Activated naive CD8-positive, alpha-beta T cell treated with anti-CD3 and anti-CD28 coated beads for 36 hours (primary cell): ENCODE measurements around the gene TMEM144. TPM values are rescaled to one million over a fixed set of nuclear protein-coding genes. Genes with fewer than 3 reads are reported as not detected.
"Not testable (repeated sequence)": the region's sequence is repeated elsewhere in the genome, so short reads cannot be mapped to it uniquely, and the experiment has no call there.

Experiments used
- DNase-seq: peaks from one replicate; pipeline ENCODE4 v3.0.0; 2021
- H3K27ac Mint-ChIP-seq: one replicate; pipeline ENCODE4 v1.8.0; 2022; ENCODE audit warnings: mild to moderate bottlenecking, moderate library complexity, mixed read lengths
- H3K27me3 Mint-ChIP-seq: one replicate; pipeline ENCODE4 v1.8.0; 2022; ENCODE audit warnings: mild to moderate bottlenecking, mixed read lengths
- H3K36me3 Mint-ChIP-seq: one replicate; pipeline ENCODE4 v1.8.0; 2021; ENCODE audit warnings: mild to moderate bottlenecking, mixed read lengths
- H3K4me1 Mint-ChIP-seq: one replicate; pipeline ENCODE4 v1.8.0; 2021; ENCODE audit warnings: mixed read lengths
- H3K4me3 Mint-ChIP-seq: one replicate; pipeline ENCODE4 v1.8.0; 2022; ENCODE audit warnings: mild to moderate bottlenecking, moderate library complexity, mixed read lengths
- H3K9me3 Mint-ChIP-seq: one replicate; pipeline ENCODE4 v1.8.0; 2022; ENCODE audit warnings: mixed read lengths
- total RNA-seq, 2 experiments: library from RNA; stranded (reverse); gene quantifications; one replicate each; pipeline ENCODE4 v1.2.3, GENCODE V29; 2021

Gene TMEM144
- total RNA-seq, 2 experiments from 2014 or later, result 0.16 to 0.25 TPM

DNA sequence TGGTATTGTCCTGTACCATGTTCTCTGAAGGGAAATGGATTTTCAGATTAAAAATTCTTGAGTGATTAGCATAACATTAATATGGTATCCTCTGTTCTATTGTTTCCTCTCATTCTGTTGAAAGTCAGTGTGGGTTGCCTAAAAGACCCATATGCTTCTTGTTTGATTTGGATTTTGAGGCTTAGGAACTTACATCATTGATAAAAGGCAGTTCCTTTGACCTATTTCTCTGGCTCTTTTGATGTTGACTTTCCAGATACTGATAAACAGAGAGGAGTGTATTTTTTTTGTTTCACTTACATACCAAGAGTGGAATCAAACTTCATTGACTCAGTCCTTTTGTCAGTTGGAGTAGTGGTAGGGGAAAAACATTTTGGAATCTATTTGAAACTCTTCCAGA, 32.8 kb downstream of the TMEM144 start:
- no peak for DNase-seq
- H3K9me3 Mint-ChIP-seq, result no peaks in the 10 kb centered on the region
- no peaks in the 10 kb centered on the region for H3K27me3 Mint-ChIP-seq
- no peaks in the 10 kb centered on the region for H3K4me1 Mint-ChIP-seq
- no peaks in the 10 kb centered on the region for H3K36me3 Mint-ChIP-seq
- H3K27ac Mint-ChIP-seq, result no peak overlapping the region
- no peak overlapping the region for H3K4me3 Mint-ChIP-seq

DNA sequence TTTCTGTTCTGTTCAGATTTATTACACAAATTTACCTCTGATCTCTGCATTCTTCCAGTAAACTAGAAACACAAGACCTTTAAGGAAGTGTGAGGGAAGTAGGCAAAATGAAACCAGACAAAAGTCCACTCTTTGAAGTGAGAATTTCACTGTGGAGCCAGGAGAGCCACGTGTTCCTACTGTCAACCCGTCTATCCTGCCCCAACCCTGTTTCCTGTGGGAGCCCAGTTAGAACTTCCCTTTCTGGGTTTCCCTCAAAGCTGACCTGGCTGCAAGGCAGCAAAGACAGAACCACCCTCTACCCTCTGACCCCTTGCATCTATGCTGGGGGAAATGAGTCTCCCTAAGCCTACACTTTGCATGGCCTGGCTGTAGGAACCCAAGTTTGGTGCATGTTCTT, 40.0 kb downstream of the TMEM144 start:
- H3K27ac Mint-ChIP-seq, result no peak overlapping the region
- no peak for DNase-seq
- H3K9me3 Mint-ChIP-seq, result no peaks in the 10 kb centered on the region
- peaks cover 10% of the 10 kb centered on the region for H3K4me1 Mint-ChIP-seq
- no peaks in the 10 kb centered on the region for H3K36me3 Mint-ChIP-seq
- peaks cover 21% of the 10 kb centered on the region for H3K27me3 Mint-ChIP-seq
- no peak overlapping the region for H3K4me3 Mint-ChIP-seq

DNA sequence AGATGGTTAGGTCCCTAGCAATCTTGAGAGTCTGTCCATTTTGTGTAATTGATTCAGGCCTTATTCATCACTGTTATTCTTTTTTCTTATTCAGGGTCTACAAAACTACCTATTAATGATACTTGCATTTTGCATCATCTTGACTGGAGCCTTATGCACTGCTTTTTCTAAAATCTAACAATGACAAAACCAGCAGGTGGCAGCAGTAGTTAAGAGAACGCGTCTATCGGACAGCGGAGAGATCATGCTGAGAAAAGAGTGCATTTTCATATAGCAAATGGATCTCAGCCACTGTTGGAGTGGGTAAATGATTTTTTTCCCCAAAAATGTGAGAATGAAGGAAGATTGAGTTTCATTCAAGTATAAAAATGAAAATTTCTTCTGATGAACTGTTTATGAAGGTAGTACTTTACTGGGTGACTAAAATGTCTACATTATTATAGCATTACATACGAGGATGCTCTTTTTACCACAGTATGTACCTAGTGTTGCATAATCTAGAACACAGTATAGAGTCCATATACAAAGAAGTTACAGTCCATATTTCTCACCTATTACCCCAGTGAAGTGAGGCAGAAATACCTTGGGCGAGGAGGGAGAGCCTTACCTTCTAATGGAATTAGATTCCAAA, 43.2 kb downstream of the TMEM144 start:
- H3K27me3 Mint-ChIP-seq, result peaks cover 21% of the 10 kb centered on the region
- no peaks in the 10 kb centered on the region for H3K36me3 Mint-ChIP-seq
- no peak overlapping the region for H3K4me3 Mint-ChIP-seq
- H3K4me1 Mint-ChIP-seq, result peaks cover 10% of the 10 kb centered on the region
- no peak overlapping the region for H3K27ac Mint-ChIP-seq
- DNase-seq, result peak; percentile 18
- no peaks in the 10 kb centered on the region for H3K9me3 Mint-ChIP-seq

DNA sequence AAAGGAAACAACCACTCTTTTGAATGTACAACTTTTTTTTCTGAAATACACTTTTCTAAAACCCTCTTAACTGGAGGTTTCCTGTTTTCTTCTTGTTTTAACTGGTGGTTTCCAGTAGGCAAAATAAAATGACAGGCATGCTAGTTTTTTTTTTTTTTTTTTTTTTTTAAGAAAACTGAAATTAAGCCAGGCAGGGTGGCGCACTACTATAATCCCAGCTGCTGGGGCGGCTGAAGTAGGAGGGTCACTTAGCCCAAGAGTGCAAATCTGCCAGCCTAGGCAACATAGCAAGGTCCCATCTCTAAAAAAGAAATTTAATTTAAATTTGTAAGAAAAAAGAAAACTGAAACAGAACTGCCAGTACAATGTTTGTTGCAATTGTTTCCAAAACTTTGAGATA, 44.0 kb downstream of the TMEM144 start:
- no peaks in the 10 kb centered on the region for H3K9me3 Mint-ChIP-seq
- peaks cover 10% of the 10 kb centered on the region for H3K4me1 Mint-ChIP-seq

DNA sequence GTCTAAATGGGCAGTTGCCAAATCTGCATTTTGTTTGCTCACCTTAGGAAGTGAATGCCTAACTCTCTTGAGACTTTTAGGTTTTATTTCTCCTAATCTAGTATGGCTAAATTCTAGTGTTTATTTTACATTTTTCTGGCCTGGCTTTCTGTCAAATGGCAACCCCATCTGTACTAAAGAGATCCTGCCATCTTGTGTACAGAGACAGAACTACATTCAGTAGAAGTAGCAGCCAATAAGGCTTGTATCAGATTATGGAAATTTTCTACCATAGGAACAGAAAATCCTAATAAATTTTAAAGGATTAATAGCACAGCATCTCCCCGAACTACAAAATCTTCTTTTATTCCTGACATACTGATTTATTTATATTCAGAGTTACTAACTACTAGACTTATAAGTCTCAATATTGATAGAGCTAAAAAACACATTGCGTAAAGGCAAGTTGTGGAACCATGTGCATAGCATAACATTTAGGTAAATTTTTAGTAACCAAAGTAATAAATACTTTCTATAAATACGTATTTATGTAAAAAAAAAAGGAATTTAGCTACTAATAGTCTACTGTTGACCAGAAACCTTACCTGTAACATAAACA, 45.5 kb downstream of the TMEM144 start:
- Mint-ChIP-seq H3K4me1 (peaks cover 6% of the 10 kb centered on the region), H3K27me3 (peaks cover 21% of the 10 kb centered on the region), H3K27ac (no peak overlapping the region), H3K9me3 (no peaks in the 10 kb centered on the region), H3K4me3 (no peak overlapping the region), H3K36me3 (no peaks in the 10 kb centered on the region)
- DNase-seq, result no peak

More for the DNA sequence above, 44.0 kb downstream of the TMEM144 start:
- no peak for DNase-seq
- H3K4me3 Mint-ChIP-seq, result no peak overlapping the region
- peaks cover 21% of the 10 kb centered on the region for H3K27me3 Mint-ChIP-seq
- H3K36me3 Mint-ChIP-seq, result no peaks in the 10 kb centered on the region
- H3K27ac Mint-ChIP-seq, result no peak overlapping the region

DNA sequence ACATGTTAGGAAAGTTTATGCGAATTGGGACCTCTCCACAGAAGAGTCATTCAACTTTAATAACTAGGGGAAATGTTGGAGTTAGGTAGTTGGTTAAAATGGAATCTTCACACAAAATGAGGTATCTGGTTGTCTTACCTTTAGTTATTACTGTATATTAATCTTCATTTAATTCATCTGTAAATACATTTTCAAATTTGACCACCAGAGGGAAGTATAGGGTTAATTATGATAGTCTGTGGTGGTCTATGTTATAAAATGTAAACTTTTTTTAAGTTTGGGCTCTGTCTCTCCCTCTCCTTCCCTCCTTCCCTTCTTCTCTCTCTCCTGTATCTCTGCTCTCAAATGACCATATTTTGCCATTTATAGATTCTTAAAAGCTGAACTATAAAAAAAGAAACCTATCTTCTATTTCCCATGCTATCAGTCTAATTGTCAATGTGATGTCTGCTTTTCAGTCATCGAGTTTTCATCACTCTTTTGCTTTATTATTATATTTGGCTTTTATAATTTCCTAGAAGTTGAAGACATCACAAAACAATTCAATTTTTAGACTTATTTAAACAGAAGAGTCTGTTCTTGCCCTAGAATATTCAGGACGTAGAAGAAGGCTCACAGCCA, 49.8 kb downstream of the TMEM144 start:
- H3K27ac Mint-ChIP-seq, result no peak overlapping the region
- DNase-seq, result no peak
- H3K4me1 Mint-ChIP-seq, result no peaks in the 10 kb centered on the region
- no peaks in the 10 kb centered on the region for H3K27me3 Mint-ChIP-seq
- H3K9me3 Mint-ChIP-seq, result no peaks in the 10 kb centered on the region
- no peaks in the 10 kb centered on the region for H3K36me3 Mint-ChIP-seq
- no peak overlapping the region for H3K4me3 Mint-ChIP-seq

DNA sequence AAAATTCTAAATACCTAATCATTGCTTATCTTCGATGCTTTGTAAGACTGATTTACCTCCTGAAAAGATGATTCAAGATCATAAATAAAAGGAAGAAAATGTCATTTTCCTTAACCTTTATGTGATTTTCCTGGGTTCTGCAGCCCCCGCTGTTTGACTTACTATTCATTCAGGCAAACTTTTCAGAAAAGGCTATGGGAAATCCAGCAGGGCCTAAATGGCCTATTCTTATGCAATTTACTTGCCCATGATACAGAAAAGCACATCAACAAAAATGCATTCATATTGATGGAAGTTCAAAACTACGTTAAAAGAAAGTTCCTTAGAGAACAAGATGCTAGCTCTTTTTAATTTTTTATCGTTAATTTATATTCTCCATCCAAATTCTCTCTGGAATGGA, 51.2 kb downstream of the TMEM144 start:
- Mint-ChIP-seq H3K27me3 (no peaks in the 10 kb centered on the region), H3K4me1 (no peaks in the 10 kb centered on the region), H3K36me3 (no peaks in the 10 kb centered on the region), H3K9me3 (no peaks in the 10 kb centered on the region), H3K4me3 (no peak overlapping the region), H3K27ac (no peak overlapping the region)
- DNase-seq, result no peak

DNA sequence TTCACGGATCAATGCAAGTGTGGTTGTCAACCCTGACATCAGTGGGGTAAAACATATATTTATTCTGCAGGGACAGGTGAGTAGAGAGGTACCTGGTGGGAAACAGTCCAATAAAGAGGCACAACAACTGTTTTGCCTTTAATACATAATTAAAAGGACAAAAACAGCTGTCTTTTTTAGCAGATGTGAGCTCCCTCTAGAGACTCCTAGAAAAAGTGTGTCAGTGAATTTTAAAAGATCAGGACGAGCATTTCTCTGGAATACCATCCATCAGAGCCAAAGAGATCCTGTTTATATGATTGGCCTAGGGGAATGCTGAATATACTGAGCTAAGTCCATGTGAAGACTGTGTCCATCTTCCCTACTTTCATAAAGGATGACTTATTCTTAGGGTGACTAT, 58.3 kb downstream of the TMEM144 start:
- Mint-ChIP-seq H3K9me3 (no peaks in the 10 kb centered on the region), H3K36me3 (no peaks in the 10 kb centered on the region), H3K4me3 (no peak overlapping the region), H3K27me3 (peaks cover 17% of the 10 kb centered on the region), H3K27ac (no peak overlapping the region), H3K4me1 (no peaks in the 10 kb centered on the region)
- DNase-seq, result no peak

DNA sequence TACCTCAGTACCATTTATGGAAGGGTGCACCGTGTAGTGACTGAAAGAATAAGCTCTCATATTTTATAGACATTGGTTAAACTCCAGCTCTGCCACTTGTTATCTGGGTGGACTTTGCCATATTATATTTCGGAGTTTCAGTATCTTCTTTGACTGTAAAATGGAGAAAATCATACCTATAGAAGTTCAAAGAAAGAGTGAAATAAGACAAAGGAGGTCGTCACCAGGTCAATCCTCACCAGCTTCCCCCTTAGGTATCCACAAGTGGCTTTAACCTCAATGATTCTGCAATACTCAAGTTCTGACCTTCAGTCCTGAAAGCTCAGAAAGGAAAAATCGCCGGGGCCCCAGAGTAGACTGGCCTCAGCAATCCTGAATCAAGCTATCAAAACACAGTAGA, 64.3 kb downstream of the TMEM144 start:
- no peaks in the 10 kb centered on the region for H3K4me1 Mint-ChIP-seq
- no peak overlapping the region for H3K4me3 Mint-ChIP-seq
- H3K9me3 Mint-ChIP-seq, result no peaks in the 10 kb centered on the region
- DNase-seq, result no peak
- no peaks in the 10 kb centered on the region for H3K27me3 Mint-ChIP-seq
- H3K36me3 Mint-ChIP-seq, result no peaks in the 10 kb centered on the region
- no peak overlapping the region for H3K27ac Mint-ChIP-seq

DNA sequence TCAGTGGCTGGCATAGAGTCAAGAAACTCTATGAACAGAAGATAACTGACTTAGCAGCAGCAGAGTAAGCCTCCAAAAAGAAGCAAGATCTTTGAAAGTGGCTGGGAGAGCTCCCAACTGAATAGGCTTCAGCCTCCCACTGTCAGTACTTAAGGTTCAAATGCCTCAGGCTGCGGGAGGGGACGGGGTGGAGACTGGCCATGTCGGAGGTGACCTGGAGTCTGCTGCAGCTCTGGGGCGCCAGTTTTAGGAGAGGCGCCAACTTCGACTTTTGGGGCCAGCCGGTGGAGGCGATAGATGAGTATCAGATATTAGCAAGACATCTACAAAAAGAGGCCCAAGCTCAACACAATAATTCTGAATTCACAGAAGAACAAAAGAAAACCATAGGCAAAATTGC, 67.3 kb downstream of the TMEM144 start:
- no peaks in the 10 kb centered on the region for H3K36me3 Mint-ChIP-seq
- H3K4me3 Mint-ChIP-seq, result no peak overlapping the region
- peaks cover 8% of the 10 kb centered on the region for H3K27me3 Mint-ChIP-seq
- H3K9me3 Mint-ChIP-seq, result no peaks in the 10 kb centered on the region
- no peaks in the 10 kb centered on the region for H3K4me1 Mint-ChIP-seq
- DNase-seq, result no peak
- no peak overlapping the region for H3K27ac Mint-ChIP-seq

DNA sequence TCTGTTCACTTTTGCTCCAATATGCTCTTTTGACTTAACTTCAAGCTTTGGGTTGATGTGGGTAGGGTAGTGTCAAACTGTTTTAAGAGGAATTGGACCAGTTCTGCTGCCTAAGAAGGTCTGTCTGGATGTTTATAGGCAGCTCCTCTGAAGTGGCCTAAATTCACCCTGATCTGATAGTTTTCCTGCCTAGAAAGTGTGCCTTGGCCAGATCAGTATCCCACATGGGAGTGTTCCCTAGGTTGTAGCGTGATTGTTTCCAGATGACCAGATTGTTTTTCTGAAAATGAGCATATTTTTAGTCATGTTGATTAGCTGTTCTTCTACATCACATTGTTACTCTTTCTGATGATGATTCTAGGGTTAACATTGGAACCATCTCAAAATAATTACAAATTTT, 68.8 kb downstream of the TMEM144 start:
- H3K27ac Mint-ChIP-seq, H3K4me3 Mint-ChIP-seq, H3K36me3 Mint-ChIP-seq, H3K4me1 Mint-ChIP-seq, H3K27me3 Mint-ChIP-seq, DNase-seq, H3K9me3 Mint-ChIP-seq: not testable (repeated sequence)

DNA sequence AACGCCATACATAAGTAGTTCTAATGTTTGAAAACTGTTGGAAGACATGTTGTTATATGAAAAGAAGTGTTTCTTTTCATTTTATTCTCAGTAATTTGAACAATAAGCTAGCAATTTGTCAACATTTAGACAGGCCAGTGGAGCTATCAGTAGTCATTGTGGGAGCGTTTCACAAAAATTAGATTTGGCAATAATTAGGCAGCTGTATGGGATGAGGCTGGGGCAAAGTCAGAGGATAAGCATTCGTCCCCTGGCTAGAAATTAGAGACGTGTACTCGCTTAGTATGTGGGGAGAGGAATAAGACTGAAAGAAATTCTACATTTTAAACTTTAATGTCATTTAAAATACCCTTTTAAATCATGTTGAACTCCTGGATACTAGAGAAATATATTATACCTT, 70.6 kb downstream of the TMEM144 start:
- Mint-ChIP-seq H3K9me3 (no peaks in the 10 kb centered on the region), H3K4me1 (no peaks in the 10 kb centered on the region), H3K27ac (no peak overlapping the region), H3K27me3 (peaks cover 8% of the 10 kb centered on the region), H3K4me3 (no peak overlapping the region), H3K36me3 (no peaks in the 10 kb centered on the region)
- no peak for DNase-seq

DNA sequence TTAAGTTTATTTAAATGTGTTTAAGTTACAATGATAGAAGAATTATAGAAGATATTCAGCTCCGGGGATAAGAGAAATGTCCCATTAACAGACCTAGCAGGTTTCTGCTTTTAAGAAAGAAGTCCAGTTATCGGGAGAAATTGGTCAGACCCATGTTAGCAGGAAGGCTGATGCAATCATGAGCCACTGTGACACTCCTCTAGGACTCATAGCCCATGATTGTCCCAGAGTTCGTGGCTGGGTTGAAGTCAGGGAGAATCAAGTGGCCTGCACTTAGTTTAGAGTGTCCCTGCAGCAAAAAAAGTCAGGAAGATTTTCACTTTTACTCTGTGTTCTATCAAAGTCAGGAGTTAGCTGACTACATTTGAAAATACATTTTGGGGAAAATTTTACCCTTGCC, 72.0 kb downstream of the TMEM144 start:
- Mint-ChIP-seq H3K4me1 (no peaks in the 10 kb centered on the region), H3K36me3 (no peaks in the 10 kb centered on the region), H3K27me3 (peaks cover 8% of the 10 kb centered on the region), H3K27ac (no peak overlapping the region), H3K4me3 (no peak overlapping the region), H3K9me3 (no peaks in the 10 kb centered on the region)
- no peak for DNase-seq

DNA sequence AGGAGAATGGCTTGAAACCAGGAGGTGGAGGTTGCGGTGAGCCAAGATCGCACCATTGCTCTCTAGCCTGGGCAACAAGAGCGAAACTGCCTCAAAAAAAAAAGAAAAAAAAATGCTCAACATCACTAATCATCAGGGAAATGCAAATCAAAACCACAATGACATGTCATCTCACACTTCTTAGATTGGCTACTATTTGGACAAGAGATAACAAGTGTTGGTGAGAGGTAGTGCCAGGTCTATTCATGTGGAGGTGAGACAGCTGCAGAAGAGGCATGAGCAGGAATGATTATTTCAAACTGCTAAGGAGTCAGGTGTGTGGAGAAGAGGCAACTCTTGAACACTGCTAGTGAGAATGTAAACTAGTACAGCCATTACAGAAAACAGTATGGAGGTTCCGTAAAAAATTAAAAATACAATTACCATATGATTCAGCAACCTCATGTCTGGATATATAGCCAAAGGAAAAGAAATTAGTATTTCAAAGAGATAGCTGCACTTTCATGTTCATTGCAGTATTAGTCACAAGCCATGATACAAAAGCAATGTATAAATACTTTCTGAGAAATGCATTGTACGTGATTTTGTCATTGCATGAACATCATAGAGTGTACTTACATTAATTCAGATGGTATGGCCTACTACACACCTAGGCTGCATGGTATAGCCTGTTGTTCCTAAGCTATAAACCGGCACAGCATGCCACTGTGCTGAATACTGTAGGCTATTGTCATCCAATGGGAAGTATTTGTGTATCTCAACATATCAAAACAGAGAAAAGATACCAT, 75.3 kb downstream of the TMEM144 start:
- Mint-ChIP-seq H3K27me3 (peaks cover 11% of the 10 kb centered on the region), H3K27ac (no peak overlapping the region), H3K36me3 (no peaks in the 10 kb centered on the region), H3K4me3 (no peak overlapping the region), H3K4me1 (no peaks in the 10 kb centered on the region), H3K9me3 (no peaks in the 10 kb centered on the region)
- DNase-seq, result no peak

DNA sequence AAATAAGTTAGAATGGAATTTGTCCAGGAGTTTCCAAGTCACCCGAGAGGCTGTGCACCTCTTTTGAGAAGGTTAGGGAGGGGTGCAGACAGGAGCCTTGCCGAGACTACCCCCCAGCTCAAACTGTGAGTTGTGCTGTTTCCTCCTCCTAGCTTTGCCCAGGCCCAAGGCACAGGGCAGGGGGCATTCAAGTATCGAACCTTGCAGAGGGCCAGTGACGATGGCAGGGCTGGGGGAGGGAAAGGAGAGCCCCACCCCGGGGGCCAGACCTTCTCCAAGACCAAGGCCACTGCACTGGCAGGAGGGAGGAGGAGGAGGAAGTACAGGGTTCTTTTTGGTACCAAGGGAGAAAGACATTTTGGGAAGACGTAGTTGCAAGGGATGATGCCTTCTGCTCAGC, 80.6 kb downstream of the TMEM144 start:
- no peak for DNase-seq
- Mint-ChIP-seq H3K4me1 (no peaks in the 10 kb centered on the region), H3K27ac (no peak overlapping the region), H3K36me3 (no peaks in the 10 kb centered on the region), H3K9me3 (peaks cover 2% of the 10 kb centered on the region), H3K27me3 (peaks cover 4% of the 10 kb centered on the region), H3K4me3 (no peak overlapping the region)
